ENCODE results near the gene CSN2. TPM values are rescaled to one million over a fixed set of nuclear protein-coding genes. Genes with fewer than 3 reads are reported as not detected.
"Not testable (repeated sequence)": the region's sequence is repeated elsewhere in the genome, so short reads cannot be mapped to it uniquely, and the experiment has no call there.

CSN2 gene
- total RNA-seq: not detected

- no peak for DNase-seq (ENCODE audit: low spot score)
- intact Hi-C loops (cut with DNase I): no loop called here
- ATAC-seq: no peak
Observed at GRCh38 chr4:69965628-69966027, at the start of gene CSN2. Gene CSN2 (minus strand): TSS chr4:69965728. CDS start chr4:69960995, 4,733 bp downstream.

GRCh38 chr4:70008771-70009170 is 43.2 kb upstream of the CSN2 start:
- no peak for ATAC-seq
- intact Hi-C loops (cut with DNase I): no loop called here
- DNase-seq (ENCODE audit: low spot score): no peak

GRCh38 chr4:70002507-70002906 is 37.0 kb upstream of the CSN2 start:
- intact Hi-C loops (cut with DNase I): no loop called here
- DNase-seq (ENCODE audit: low spot score) (no peak), ATAC-seq (no peak)

- intact Hi-C loops (cut with DNase I): no loop called here
- no peak for DNase-seq (ENCODE audit: low spot score)
- no peak for ATAC-seq
Observed at GRCh38 chr4:70000711-70001110, 35.2 kb upstream of the CSN2 start.

GRCh38 chr4:69999420-69999819 is 33.9 kb upstream of the CSN2 start:
- DNase-seq (ENCODE audit: low spot score) (no peak), ATAC-seq (no peak)
- intact Hi-C loops (cut with DNase I): no loop called here

GRCh38 chr4:69995526-69996016 is 30.0 kb upstream of the CSN2 start, which contains the start of gene STATH:
Gene STATH (plus strand): TSS chr4:69995966. CDS start chr4:69998438, 2,472 bp downstream.
- intact Hi-C loops (cut with DNase I): no loop called here
- DNase-seq (ENCODE audit: low spot score) (no peak), ATAC-seq (no peak)

- DNase-seq (ENCODE audit: low spot score) (no peak), ATAC-seq (no peak)
- intact Hi-C loops (cut with DNase I): no loop called here
Observed at GRCh38 chr4:69994782-69995181, 29.3 kb upstream of the CSN2 start.

GRCh38 chr4:69991016-69991415 is 25.5 kb upstream of the CSN2 start:
- intact Hi-C loops (cut with DNase I): no loop called here
- ATAC-seq (no peak), DNase-seq (ENCODE audit: low spot score) (no peak)

GRCh38 chr4:69986663-69987062 is 21.1 kb upstream of the CSN2 start:
- ATAC-seq: no peak
- intact Hi-C loops (cut with DNase I): no loop called here
- no peak for DNase-seq (ENCODE audit: low spot score)

- DNase-seq (ENCODE audit: low spot score): no peak
- peak; percentile 42 for ATAC-seq
- intact Hi-C loops (cut with DNase I): no loop called here
Observed at GRCh38 chr4:69984030-69984443, 18.5 kb upstream of the CSN2 start.

- ATAC-seq (peak; percentile 77), DNase-seq (ENCODE audit: low spot score) (no peak)
- intact Hi-C loops (cut with DNase I): no loop called here
Observed at GRCh38 chr4:69977582-69977981, 12.1 kb upstream of the CSN2 start.

- ATAC-seq (no peak), DNase-seq (ENCODE audit: low spot score) (no peak)
- intact Hi-C loops (cut with DNase I): no loop called here
Observed at GRCh38 chr4:69974631-69975030, 9.1 kb upstream of the CSN2 start.

- ATAC-seq (no peak), DNase-seq (ENCODE audit: low spot score) (no peak)
- intact Hi-C loops (cut with DNase I): no loop called here
Observed at GRCh38 chr4:69970071-69970470, 4.5 kb upstream of the CSN2 start.

- intact Hi-C loops (cut with DNase I): no loop called here
- DNase-seq (ENCODE audit: low spot score) (no peak), ATAC-seq (no peak)
Observed at GRCh38 chr4:69957209-69957608, 8.3 kb downstream of the CSN2 start.

- intact Hi-C loops (cut with DNase I): no loop called here
- ATAC-seq (no peak), DNase-seq (ENCODE audit: low spot score) (no peak)
Observed at GRCh38 chr4:69951602-69952001, 13.9 kb downstream of the CSN2 start.

- no peak for DNase-seq (ENCODE audit: low spot score)
- intact Hi-C loops (cut with DNase I): no loop called here
- ATAC-seq: no peak
Observed at GRCh38 chr4:69936566-69936965, 29.0 kb downstream of the CSN2 start.

GRCh38 chr4:69934150-69934549 is 31.4 kb downstream of the CSN2 start:
- no peak for ATAC-seq
- no peak for DNase-seq (ENCODE audit: low spot score)
- intact Hi-C loops (cut with DNase I): no loop called here

GRCh38 chr4:69930768-69931167 is 34.8 kb downstream of the CSN2 start, which contains the start of gene CSN1S1:
Gene CSN1S1 (plus strand): TSS chr4:69931068. CDS start chr4:69932556, 1,488 bp downstream.
- DNase-seq (ENCODE audit: low spot score): no peak
- ATAC-seq: no peak

GRCh38 chr4:69923782-69924410 is 41.6 kb downstream of the CSN2 start:
- ATAC-seq; intact Hi-C loops (cut with DNase I); DNase-seq (ENCODE audit: low spot score): not testable (repeated sequence)

More at GRCh38 chr4:69930768-69931167, 34.8 kb downstream of the CSN2 start, which contains the start of gene CSN1S1:
- intact Hi-C loops (cut with DNase I): no loop called here

- intact Hi-C loops (cut with DNase I): no loop called here
- no peak for DNase-seq (ENCODE audit: low spot score)
- no peak for ATAC-seq
Observed at GRCh38 chr4:69920874-69921273, 44.7 kb downstream of the CSN2 start.

Data from sciatic nerve (tissue), 2 donors.